SKM-1 treated with dmso at 0.1 percent for 144 hours (cell line): ENCODE results near the gene IFI16.
A peak's percentile ranks its signal among the peaks of the same experiment; 100 is the strongest.
"Not testable (repeated sequence)": the region's sequence is repeated elsewhere in the genome, so short reads cannot be mapped to it uniquely, and the experiment has no call there.

Source experiments
- DNase-seq: peaks from one replicate; lab custom pipeline; 2025; ENCODE audit not compliant: unreplicated experiment; lab: John Stamatoyannopoulos, UW

Gene IFI16

GRCh38 chr1:159092036-159092760 is 82.5 kb downstream of the IFI16 start:
- peak; percentile 75 for DNase-seq

- DNase-seq, result no peak
Measured at GRCh38 chr1:159098596-159098995, 88.9 kb downstream of the IFI16 start.

GRCh38 chr1:159100589-159100988 is 90.9 kb downstream of the IFI16 start:
- DNase-seq, result no peak

- not testable (repeated sequence) for DNase-seq
Measured at GRCh38 chr1:159103021-159103420, 93.3 kb downstream of the IFI16 start.
